Kidney (tissue), 14 donors: Measurements from ENCODE around the gene KPNA3. TPM values are rescaled to one million over a fixed set of nuclear protein-coding genes. Genes with fewer than 3 reads are reported as not detected.

Experiments
- DNase-seq, 5 donors: peaks; one replicate each; pipeline ENCODE4 v3.0.0-alpha.2; 2013 to 2020
- FAIRE-seq: peaks from 2 replicates; lab custom pipeline; 2012; peaks lifted over from hg19 to GRCh38; lab: Jason Lieb, UNC
- H3K27ac ChIP-seq, 2 donors: one replicate each; pipeline ENCODE4 v1.7.0; 2013; ENCODE audit warnings: low read depth in 2 of 2, low read length in 2 of 2, inconsistent platforms in 1 of 2
- H3K27me3 ChIP-seq: one replicate; pipeline ENCODE4 v1.7.1; 2013; ENCODE audit warnings: low read length, inconsistent platforms; ENCODE audit not compliant: control insufficient read depth, insufficient read depth
- H3K36me3 ChIP-seq, 3 donors: one replicate each; pipeline versions ENCODE4 v1.7.0 to v1.7.1; 2013; ENCODE audit warnings: low read length in 3 of 3, control low read depth in 1 of 3, inconsistent platforms in 1 of 3; ENCODE audit not compliant: insufficient read depth in 3 of 3, control insufficient read depth in 2 of 3
- H3K4me1 ChIP-seq, 3 donors: one replicate each; pipeline versions ENCODE4 v1.7.0 to v1.7.1; 2013; ENCODE audit warnings: low read length in 3 of 3, inconsistent platforms in 1 of 3, low read depth in 1 of 3; ENCODE audit not compliant: control insufficient read depth in 2 of 3, insufficient read depth in 2 of 3
- H3K4me3 ChIP-seq, 3 donors: one replicate each; pipeline versions ENCODE4 v1.7.0 to v1.8.1; 2013; ENCODE audit warnings: low read length in 3 of 3, control low read depth in 1 of 3, inconsistent platforms in 1 of 3
- H3K9ac ChIP-seq, 3 donors: one replicate each; pipeline versions ENCODE4 v1.7.0 to v1.7.1; 2013; ENCODE audit warnings: low read length in 3 of 3, control low read depth in 1 of 3, inconsistent platforms in 1 of 3
- H3K9me3 ChIP-seq, 3 donors: one replicate each; pipeline versions ENCODE4 v1.7.0 to v1.7.1; 2013; ENCODE audit warnings: low read length in 3 of 3, control low read depth in 1 of 3, inconsistent platforms in 1 of 3; ENCODE audit not compliant: control insufficient read depth in 2 of 3, insufficient read depth in 1 of 3
- CTCF ChIP-seq: IDR thresholded peaks from 3 replicates; pipeline ENCODE4 v1.5.1; 2012; ENCODE audit warnings: mild to moderate bottlenecking, moderate library complexity, borderline replicate concordance; ENCODE audit not compliant: insufficient read depth; ENCODE audit errors: extremely low read depth
- intact Hi-C: fragments of 100-400 bp; cut with DNase I; formaldehyde crosslinking; loops from one replicate; pipeline ENCODE4 v1.11.1; 2022
- polyA plus RNA-seq: library from polyadenylated mRNA; stranded (reverse); fragments of 350-450 nt; fragmentation: Illumina TruSeq; extraction: RNeasy Lipid Tissue Mini Kit (QIAGEN cat#74804); gene quantifications from one replicate; pipeline ENCODE4 v1.2.3, GENCODE V29; 2014; ENCODE audit warnings: low read depth, low replicate concordance; ENCODE audit not compliant: insufficient read depth
- total RNA-seq: library from RNA; stranded (reverse); fragmentation: NEBNext Ultra II Directional; extraction: Animal tissue kit (Norgen Biotek cat#: 25700); gene quantifications from one replicate; pipeline ENCODE4 v1.2.1, GENCODE V29; 2021
- donor health status: control.
- donor health status: control.
- donor health status: control.
- donor health status: control.
- donor health status: control.
- donor health status: DM: yes; HTN: yes; CAD: no.
- donor health status: Normal renal cell carcinoma (clear cell type).

KPNA3 gene
- total and polyA plus RNA-seq, 2 donors from 2014 or later = 9.4 to 22.3 TPM

GRCh38 chr13:49779721-49780120 lies 12.8 kb downstream of the KPNA3 start:
- no peak for DNase-seq
- TF ChIP-seq CTCF = no peak
- no peaks in the 10 kb centered on the region for H3K36me3 ChIP-seq
- intact Hi-C loops = no loop called here
- no peak for FAIRE-seq
- no peaks in the 10 kb centered on the region for H3K9me3 ChIP-seq
- H3K4me3 ChIP-seq = no peak overlapping the region
- H3K4me1 ChIP-seq = peaks cover 0 to 10% (median 6%) of the 10 kb centered on the region in 3 donors
- no peak overlapping the region for H3K9ac ChIP-seq
- H3K27me3 ChIP-seq = no peaks in the 10 kb centered on the region
- no peak overlapping the region for H3K27ac ChIP-seq

DNA sequence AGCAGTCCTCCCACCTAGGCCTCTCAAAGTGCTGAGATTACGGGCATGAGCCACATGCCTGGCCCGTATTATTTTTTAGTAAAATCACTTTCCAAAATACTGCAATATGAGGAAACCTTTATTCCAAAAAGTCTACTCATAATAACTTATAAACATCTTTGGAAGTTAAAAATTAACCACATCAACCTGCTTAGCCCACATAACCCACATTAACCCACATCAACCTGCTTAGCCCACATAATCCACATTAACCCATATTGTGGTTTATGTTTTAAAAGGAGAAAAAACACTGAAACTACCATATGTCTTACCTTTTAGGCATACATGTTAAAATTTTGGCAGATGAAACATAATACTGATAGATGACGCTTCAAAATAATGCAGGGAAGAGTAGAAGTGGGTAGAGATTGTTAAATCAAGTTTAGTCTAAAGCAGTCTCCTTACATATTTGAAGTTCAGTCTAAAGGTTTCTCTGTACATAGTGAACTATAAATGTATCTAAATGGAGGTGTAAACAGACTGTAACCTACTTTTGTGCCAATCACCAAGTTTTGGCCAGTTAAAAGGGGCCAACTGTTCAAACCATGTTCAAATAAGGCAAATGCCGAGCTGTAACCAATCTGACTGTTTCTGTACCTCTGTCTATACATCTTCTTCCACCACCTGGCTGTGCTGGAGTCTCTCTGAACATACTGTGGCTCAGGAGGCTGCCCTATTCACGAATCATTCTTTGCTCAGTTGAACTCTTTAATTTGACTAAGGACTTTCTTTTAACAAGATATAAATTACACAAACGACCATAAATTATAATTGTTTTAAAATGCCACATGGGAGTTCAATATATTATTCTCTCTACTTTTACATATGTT lies 14.5 kb downstream of the KPNA3 start:
- Histone ChIP-seq H3K9me3 (no peaks in the 10 kb centered on the region), H3K9ac (no peak overlapping the region), H3K27ac (no peak overlapping the region), H3K4me3 (no peak overlapping the region), H3K36me3 (no peaks in the 10 kb centered on the region), H3K4me1 (peaks cover 0 to 10% (median 6%) of the 10 kb centered on the region in 3 donors), H3K27me3 (no peaks in the 10 kb centered on the region)
- intact Hi-C loops = no loop called here
- DNase-seq (no peak), FAIRE-seq (no peak)
- TF ChIP-seq CTCF = no peak

- no peak for TF ChIP-seq CTCF
- H3K4me3 ChIP-seq = no peak overlapping the region
- H3K9me3 ChIP-seq = no peaks in the 10 kb centered on the region
- no peak overlapping the region for H3K27ac ChIP-seq
- no peak for FAIRE-seq
- peaks cover 0 to 8% (median 6%) of the 10 kb centered on the region in 3 donors for H3K4me1 ChIP-seq
- intact Hi-C loops = no loop called here
- no peak for DNase-seq
- H3K9ac ChIP-seq = no peak overlapping the region
- H3K36me3 ChIP-seq = no peaks in the 10 kb centered on the region
- no peaks in the 10 kb centered on the region for H3K27me3 ChIP-seq
Measured at GRCh38 chr13:49776871-49777270, 15.6 kb downstream of the KPNA3 start.
